Spinal cord (tissue), 10 donors: ENCODE data around the gene DAB1. TPM values are rescaled to one million over a fixed set of nuclear protein-coding genes. Genes with fewer than 3 reads are reported as not detected.
A peak's percentile ranks its signal among the peaks of the same experiment; 100 is the strongest.

Experiments
- DNase-seq, 6 donors: peaks; one replicate each; pipeline versions ENCODE4 v3.0.0 to v3.0.0-alpha.2; 2013 to 2015; ENCODE audit warnings: low spot score in 6 of 6, low read depth in 4 of 6
- H3K27ac ChIP-seq: one replicate; pipeline ENCODE4 v1.5.1; 2013; ENCODE audit warnings: low read depth, low read length, control low read depth
- H3K27me3 ChIP-seq: one replicate; pipeline ENCODE4 v1.6.1; 2013; ENCODE audit warnings: low read length; ENCODE audit not compliant: control insufficient read depth, insufficient read depth
- H3K36me3 ChIP-seq: one replicate; pipeline ENCODE4 v1.6.1; 2013; ENCODE audit warnings: low read length; ENCODE audit not compliant: control insufficient read depth, insufficient read depth
- H3K4me1 ChIP-seq: one replicate; pipeline ENCODE4 v1.6.1; 2013; ENCODE audit warnings: low read length; ENCODE audit not compliant: control insufficient read depth, insufficient read depth
- H3K4me3 ChIP-seq: one replicate; pipeline ENCODE4 v1.5.1; 2013; ENCODE audit warnings: low read depth, low read length, control low read depth
- H3K9me3 ChIP-seq: one replicate; pipeline ENCODE4 v1.6.1; 2013; ENCODE audit warnings: low read length; ENCODE audit not compliant: control insufficient read depth, insufficient read depth
- WGBS: methylation state at CpG from one replicate; pipeline ENCODE4 v1.1.5; 2013; ENCODE audit warnings: missing lambda C conversion rate; ENCODE audit not compliant: insufficient coverage; 5-methylcytosine and 5-hydroxymethylcytosine counted together
- polyA plus RNA-seq, 2 donors: library from polyadenylated mRNA; unstranded; fragments of 120-200 nt; gene quantifications; one replicate each; pipeline ENCODE4 v1.2.1, GENCODE V29; 2013; ENCODE audit not compliant: insufficient read length in 2 of 2
- total RNA-seq, 2 donors: library from RNA; depleted of rRNA in 1 of 2; stranded (reverse); fragments of 120-200 nt in 1 of 2; fragments of >200 nt in 1 of 2; gene quantifications; one replicate each; pipeline versions ENCODE4 v1.2.3 to v1.2.4, GENCODE V29; 2013 to 2014
- donor health status: healthy.

The DAB1 gene
- total and polyA plus RNA-seq, 4 donors: 8.3 to 27.9 (median 16.9) TPM

GRCh38 chr1:57278558-57278957 lies 145.3 kb downstream of the DAB1 start:
- no peaks in the 10 kb centered on the region for H3K9me3 ChIP-seq
- no peak overlapping the region for H3K4me3 ChIP-seq
- no peaks in the 10 kb centered on the region for H3K4me1 ChIP-seq
- no peak overlapping the region for H3K27ac ChIP-seq
- H3K36me3 ChIP-seq: no peaks in the 10 kb centered on the region
- no peaks in the 10 kb centered on the region for H3K27me3 ChIP-seq
- 83% methylated on average over 1 of the region's 3 CpGs for WGBS
- no peak for DNase-seq

GRCh38 chr1:57277681-57278080 lies 146.2 kb downstream of the DAB1 start:
- no peaks in the 10 kb centered on the region for H3K4me1 ChIP-seq
- no peak for DNase-seq
- H3K4me3 ChIP-seq: no peak overlapping the region
- no peaks in the 10 kb centered on the region for H3K27me3 ChIP-seq
- H3K27ac ChIP-seq: no peak overlapping the region
- 82% methylated on average over 2 of the region's 2 CpGs for WGBS
- no peaks in the 10 kb centered on the region for H3K36me3 ChIP-seq
- H3K9me3 ChIP-seq: no peaks in the 10 kb centered on the region

- WGBS: no CpG with 5 or more reads among the region's 5 CpGs
- no peak for DNase-seq
- Histone ChIP-seq H3K4me3 (no peak overlapping the region), H3K27ac (no peak overlapping the region), H3K36me3 (no peaks in the 10 kb centered on the region), H3K4me1 (no peaks in the 10 kb centered on the region), H3K9me3 (no peaks in the 10 kb centered on the region), H3K27me3 (no peaks in the 10 kb centered on the region)
Measured at GRCh38 chr1:57276918-57277317, 146.9 kb downstream of the DAB1 start.

GRCh38 chr1:57272601-57273000 lies 151.3 kb downstream of the DAB1 start:
- Histone ChIP-seq H3K27ac (no peak overlapping the region), H3K4me3 (no peak overlapping the region), H3K36me3 (no peaks in the 10 kb centered on the region), H3K27me3 (no peaks in the 10 kb centered on the region), H3K9me3 (no peaks in the 10 kb centered on the region), H3K4me1 (no peaks in the 10 kb centered on the region)
- DNase-seq: no peak
- 84% methylated on average over 2 of the region's 2 CpGs for WGBS

GRCh38 chr1:57272150-57272549 lies 151.7 kb downstream of the DAB1 start:
- Histone ChIP-seq H3K27me3 (no peaks in the 10 kb centered on the region), H3K9me3 (no peaks in the 10 kb centered on the region), H3K4me1 (no peaks in the 10 kb centered on the region), H3K27ac (no peak overlapping the region), H3K4me3 (no peak overlapping the region), H3K36me3 (no peaks in the 10 kb centered on the region)
- no peak for DNase-seq
- WGBS: 88% methylated on average over 1 of the region's 2 CpGs

- no peak overlapping the region for H3K4me3 ChIP-seq
- H3K27me3 ChIP-seq: no peaks in the 10 kb centered on the region
- H3K9me3 ChIP-seq: no peaks in the 10 kb centered on the region
- H3K36me3 ChIP-seq: no peaks in the 10 kb centered on the region
- DNase-seq: peak in 2 of 6 donors; percentile 62 to 78
- H3K27ac ChIP-seq: no peak overlapping the region
- 66% methylated on average over 5 of the region's 8 CpGs for WGBS
- H3K4me1 ChIP-seq: no peaks in the 10 kb centered on the region
Measured at GRCh38 chr1:57270927-57271698, 152.7 kb downstream of the DAB1 start.

- Histone ChIP-seq H3K36me3 (no peaks in the 10 kb centered on the region), H3K27me3 (no peaks in the 10 kb centered on the region), H3K4me1 (no peaks in the 10 kb centered on the region), H3K27ac (no peak overlapping the region), H3K9me3 (no peaks in the 10 kb centered on the region), H3K4me3 (no peak overlapping the region)
- 47% methylated on average over 8 of the region's 10 CpGs for WGBS
- peak in 1 of 6 donors; percentile 25 for DNase-seq
Measured at GRCh38 chr1:57269630-57270225, 154.1 kb downstream of the DAB1 start.

- no peaks in the 10 kb centered on the region for H3K27me3 ChIP-seq
- no peaks in the 10 kb centered on the region for H3K9me3 ChIP-seq
- no CpG with 5 or more reads among the region's 5 CpGs for WGBS
- no peaks in the 10 kb centered on the region for H3K4me1 ChIP-seq
- DNase-seq: no peak
- no peak overlapping the region for H3K27ac ChIP-seq
- H3K36me3 ChIP-seq: no peaks in the 10 kb centered on the region
- H3K4me3 ChIP-seq: no peak overlapping the region
Measured at GRCh38 chr1:57265104-57265503, 158.8 kb downstream of the DAB1 start.

GRCh38 chr1:57262472-57262871 lies 161.4 kb downstream of the DAB1 start:
- Histone ChIP-seq H3K4me3 (no peak overlapping the region), H3K9me3 (no peaks in the 10 kb centered on the region), H3K27ac (no peak overlapping the region), H3K4me1 (no peaks in the 10 kb centered on the region), H3K27me3 (no peaks in the 10 kb centered on the region), H3K36me3 (no peaks in the 10 kb centered on the region)
- DNase-seq: no peak
- WGBS: no CpG with 5 or more reads among the region's 3 CpGs
